PC-9 (cell line): ENCODE data around the gene SMOC2. TPM values are rescaled to one million over a fixed set of nuclear protein-coding genes. Genes with fewer than 3 reads are reported as not detected.

ENCODE experiments used
- BruUV-seq: library from RNA; stranded (reverse); fragments of 400-500 nt; replicated peaks from 2 replicates; lab custom pipeline; 2021; lab: Mats Ljungman, UMichigan
- CTCF ChIA-PET: fragments of 300-600 bp; sonication (Branson Sonifier 250); formaldehyde crosslinking; loops from one replicate; lab custom pipeline; 2022; ENCODE audit warnings: antibody characterized with exemption; lab: Charles Lee
- POLR2A ChIA-PET: fragments of 300-600 bp; sonication (Branson Sonifier 250); formaldehyde crosslinking; loops from one replicate; lab custom pipeline; 2022; ENCODE audit warnings: antibody characterized with exemption; ENCODE audit not compliant: unreplicated experiment; lab: Charles Lee
- DNase-seq, 2 experiments: peaks; one replicate each; pipeline versions ENCODE4 v3.0.0 to v3.0.0-alpha.2; 2015 to 2022; ENCODE audit warnings: mixed read lengths in 1 of 2
- H2AFZ ChIP-seq: fragments of 200-600 bp; sonication (generic); 2 replicates; pipeline ENCODE4 v1.8.1; 2017; ENCODE audit warnings: antibody characterized with exemption
- H3F3A ChIP-seq: fragments of 200-600 bp; sonication (generic); 2 replicates; pipeline ENCODE4 v1.8.1; 2017; ENCODE audit warnings: antibody characterized with exemption, mild to moderate bottlenecking, low read depth; ENCODE audit not compliant: insufficient read depth
- H3K27ac ChIP-seq: fragments of 200-600 bp; sonication (generic); 2 replicates; pipeline ENCODE4 v1.6.1; 2016; ENCODE audit warnings: mixed run types
- H3K27me3 ChIP-seq: fragments of 200-600 bp; sonication (generic); 2 replicates; pipeline ENCODE4 v1.6.1; 2016; ENCODE audit warnings: low read depth, mixed run types; ENCODE audit not compliant: insufficient read depth
- H3K36me3 ChIP-seq: fragments of 200-600 bp; sonication (generic); 2 replicates; pipeline ENCODE4 v1.6.1; 2016; ENCODE audit warnings: low read depth, mixed run types
- H3K4me1 ChIP-seq: fragments of 200-600 bp; sonication (generic); replicated peaks from 2 replicates; pipeline ENCODE4 v1.6.1; 2016; ENCODE audit warnings: mixed run types; ENCODE audit not compliant: insufficient read depth
- H3K4me2 ChIP-seq: fragments of 200-600 bp; sonication (generic); 2 replicates; pipeline ENCODE4 v1.6.1; 2017; ENCODE audit warnings: mixed run types
- H3K4me3 ChIP-seq: fragments of 200-600 bp; sonication (generic); 2 replicates; pipeline ENCODE4 v1.6.1; 2016; ENCODE audit warnings: mixed run types
- H3K79me2 ChIP-seq: fragments of 200-600 bp; sonication (generic); 2 replicates; pipeline ENCODE4 v1.6.1; 2017; ENCODE audit warnings: low read depth, mixed run types
- H3K9me2 ChIP-seq: fragments of 200-600 bp; sonication (generic); 2 replicates; pipeline ENCODE4 v1.8.1; 2017; ENCODE audit warnings: mild to moderate bottlenecking; ENCODE audit not compliant: insufficient read depth
- H3K9me3 ChIP-seq: fragments of 200-600 bp; sonication (generic); 2 replicates; pipeline ENCODE4 v1.8.1; 2016; ENCODE audit warnings: low read depth; ENCODE audit not compliant: insufficient read depth
- H4K20me1 ChIP-seq: fragments of 200-600 bp; sonication (generic); 2 replicates; pipeline ENCODE4 v1.8.1; 2017; ENCODE audit not compliant: insufficient read depth
- CTCF ChIP-seq: fragments of 200-600 bp; sonication (generic); conservative IDR thresholded peaks from 2 replicates; pipeline ENCODE4 v1.6.1; 2017; ENCODE audit warnings: mixed run types, antibody characterized with exemption, mild to moderate bottlenecking, moderate library complexity
- EZH2 ChIP-seq: fragments of 200-600 bp; sonication (generic); IDR thresholded peaks from 2 replicates; pipeline ENCODE4 v1.8.0; 2017; ENCODE audit warnings: antibody characterized with exemption, low read depth
- intact Hi-C: fragments of 100-400 bp; cut with micrococcal nuclease; formaldehyde crosslinking; loops from one replicate; pipeline ENCODE4 v1.10.0; 2022; ENCODE audit not compliant: unreplicated experiment
- total RNA-seq: library from RNA; stranded (reverse); gene quantifications from 2 replicates; pipeline ENCODE4 v1.2.3, GENCODE V29; 2021

Gene SMOC2
- total RNA-seq, 1 experiment from 2014 or later, result not detected

- no peaks in the 10 kb centered on the region for H3K9me3 ChIP-seq
These were observed 1.7 kb downstream of the SMOC2 start for GRCh38 chr6:168442646-168443045.

DNA sequence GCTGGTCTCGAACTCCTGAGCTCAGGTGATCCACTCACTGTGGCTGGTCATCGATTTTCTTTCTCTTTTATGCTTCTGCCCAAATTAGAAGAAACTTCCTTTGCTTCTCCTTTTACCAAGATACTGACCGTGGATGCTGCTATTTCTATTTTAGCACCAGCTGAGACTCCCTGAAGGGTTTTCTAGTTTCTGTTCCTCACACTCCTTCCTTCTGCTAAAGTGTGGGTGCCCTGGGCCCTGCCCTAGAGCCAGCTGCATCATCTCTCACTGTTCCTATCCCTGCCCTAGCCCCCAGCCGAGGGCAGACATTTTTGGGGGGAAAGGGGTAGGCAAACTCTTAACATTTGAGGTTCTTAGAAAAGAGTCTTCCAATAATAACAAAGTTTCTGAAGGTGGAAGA lies 6.3 kb downstream of the SMOC2 start:
- no peak overlapping the region for H3K4me2 ChIP-seq
- no peak overlapping the region for H2AFZ ChIP-seq
- no peaks in the 10 kb centered on the region for H3K9me2 ChIP-seq
- BruUV-seq, result no TSS peak
- no peak for DNase-seq
- H3K9me3 ChIP-seq, result no peaks in the 10 kb centered on the region
- no peaks in the 10 kb centered on the region for H4K20me1 ChIP-seq
- intact Hi-C loops, result no loop called here
- ChIA-PET POLR2A (no interaction called here), CTCF (no interaction called here)
- no peak overlapping the region for H3K4me3 ChIP-seq
- TF ChIP-seq CTCF, result no peak
- TF ChIP-seq EZH2, result no peak
- H3K79me2 ChIP-seq, result no peaks in the 10 kb centered on the region
- no peak overlapping the region for H3K27ac ChIP-seq
- no peaks in the 10 kb centered on the region for H3K36me3 ChIP-seq
- no peaks in the 10 kb centered on the region for H3K4me1 ChIP-seq
- H3K27me3 ChIP-seq, result peaks cover 98% of the 10 kb centered on the region
- no peaks in the 10 kb centered on the region for H3F3A ChIP-seq

More at GRCh38 chr6:168442646-168443045, 1.7 kb downstream of the SMOC2 start:
- CTCF ChIA-PET, result no interaction called here
- POLR2A ChIA-PET, result no interaction called here
- no peak for DNase-seq
- no peak overlapping the region for H3K4me3 ChIP-seq
- no peak overlapping the region for H3K27ac ChIP-seq
- H3K27me3 ChIP-seq, result peaks cover 93% of the 10 kb centered on the region
- no peaks in the 10 kb centered on the region for H4K20me1 ChIP-seq
- H3K79me2 ChIP-seq, result no peaks in the 10 kb centered on the region
- intact Hi-C loops, result no loop called here
- H3K36me3 ChIP-seq, result no peaks in the 10 kb centered on the region
- no peaks in the 10 kb centered on the region for H3K4me1 ChIP-seq
- TF ChIP-seq CTCF, result no peak
- no peak for TF ChIP-seq EZH2
- no peaks in the 10 kb centered on the region for H3K9me2 ChIP-seq
- H3K4me2 ChIP-seq, result no peak overlapping the region
- no peaks in the 10 kb centered on the region for H3F3A ChIP-seq
- no peak overlapping the region for H2AFZ ChIP-seq
- BruUV-seq, result no TSS peak

- no peak for DNase-seq
These were observed 6.7 kb downstream of the SMOC2 start for GRCh38 chr6:168447700-168448099.

More at GRCh38 chr6:168447700-168448099, 6.7 kb downstream of the SMOC2 start:
- BruUV-seq, result no TSS peak
- Histone ChIP-seq H3K4me3 (no peak overlapping the region), H2AFZ (no peak overlapping the region), H3K4me2 (no peak overlapping the region), H3K27me3 (peaks cover 98% of the 10 kb centered on the region), H3K4me1 (no peaks in the 10 kb centered on the region), H3K9me3 (no peaks in the 10 kb centered on the region), H3K79me2 (no peaks in the 10 kb centered on the region), H3K36me3 (no peaks in the 10 kb centered on the region), H3K27ac (no peak overlapping the region), H3K9me2 (no peaks in the 10 kb centered on the region), H3F3A (no peaks in the 10 kb centered on the region), H4K20me1 (no peaks in the 10 kb centered on the region)
- intact Hi-C loops, result no loop called here
- CTCF ChIA-PET, result no interaction called here
- TF ChIP-seq EZH2 (no peak), CTCF (no peak)
- POLR2A ChIA-PET, result no interaction called here
